K562 (cell line): ENCODE measurements around the gene KIF15. TPM values are rescaled to one million over a fixed set of nuclear protein-coding genes. Genes with fewer than 3 reads are reported as not detected.

Experiments
- NFATC3 ChIP-seq: fragments of 450-650 bp; IDR thresholded peaks from 2 replicates; pipeline ENCODE4 v1.6.1; 2017; ENCODE audit warnings: mild to moderate bottlenecking
- ZNF586 ChIP-seq: fragments of 450-650 bp; formaldehyde crosslinking; conservative IDR thresholded peaks from 2 replicates; pipeline ENCODE4 v1.4.0; 2020; ENCODE audit warnings: mild to moderate bottlenecking, moderate library complexity
- polyA plus RNA-seq, 8 experiments: library from polyadenylated mRNA; depleted of rRNA in 4 of 8; stranded (reverse) in 5 of 8; unstranded in 3 of 8; fragments of >200 nt; fragmentation: Nextera tagmentation in 2 of 8; fragmentation: Illumina TruSeq in 1 of 8; extraction: Ambion mirVana in 2 of 8; extraction: Trizol in 1 of 8; gene quantifications; 2 replicates each; pipeline versions ENCODE4 v1.2.1 to v1.2.3, GENCODE V29; 2011 to 2014; ENCODE audit warnings: inconsistent platforms in 1 of 8, missing spikeins in 1 of 8
- total RNA-seq, 7 experiments: library from RNA; depleted of rRNA in 6 of 7; stranded (reverse); fragments of >200 nt in 6 of 7; fragmentation: Illumina TruSeq in 2 of 7; extraction: Trizol in 2 of 7; gene quantifications; 2 replicates each; pipeline versions ENCODE4 v1.2.1 to v1.2.3, GENCODE V29; 2011 to 2021; ENCODE audit warnings: low replicate concordance in 1 of 7
- TF ChIP-seq, protein P1 (sequence below), 2 experiments: fragments of 450-650 bp; IDR thresholded peaks; 2 replicates each; pipeline ENCODE4 v1.6.1; 2016; ENCODE audit warnings: mild to moderate bottlenecking in 2 of 2, borderline replicate concordance in 1 of 2, low read depth in 1 of 2, moderate library complexity in 1 of 2
- TF ChIP-seq, protein P2 (sequence below): fragments of 250-450 bp; sonication (Bioruptor Pico); IDR thresholded peaks from 2 replicates; pipeline ENCODE4 v1.5.1; 2021; ENCODE audit warnings: mild to moderate bottlenecking
- TF ChIP-seq, protein P3 (sequence below): fragments of 450-650 bp; IDR thresholded peaks from 2 replicates; pipeline ENCODE4 v1.6.1; 2016; ENCODE audit warnings: missing biosample characterization, missing genetic modification characterization

The KIF15 gene
- total and polyA plus RNA-seq, 9 of the 15 experiments (the other 6 are each of a cell fraction or from before 2014, with no cell fraction given), result 9.0 to 45.9 (median 26.0) TPM

DNA sequence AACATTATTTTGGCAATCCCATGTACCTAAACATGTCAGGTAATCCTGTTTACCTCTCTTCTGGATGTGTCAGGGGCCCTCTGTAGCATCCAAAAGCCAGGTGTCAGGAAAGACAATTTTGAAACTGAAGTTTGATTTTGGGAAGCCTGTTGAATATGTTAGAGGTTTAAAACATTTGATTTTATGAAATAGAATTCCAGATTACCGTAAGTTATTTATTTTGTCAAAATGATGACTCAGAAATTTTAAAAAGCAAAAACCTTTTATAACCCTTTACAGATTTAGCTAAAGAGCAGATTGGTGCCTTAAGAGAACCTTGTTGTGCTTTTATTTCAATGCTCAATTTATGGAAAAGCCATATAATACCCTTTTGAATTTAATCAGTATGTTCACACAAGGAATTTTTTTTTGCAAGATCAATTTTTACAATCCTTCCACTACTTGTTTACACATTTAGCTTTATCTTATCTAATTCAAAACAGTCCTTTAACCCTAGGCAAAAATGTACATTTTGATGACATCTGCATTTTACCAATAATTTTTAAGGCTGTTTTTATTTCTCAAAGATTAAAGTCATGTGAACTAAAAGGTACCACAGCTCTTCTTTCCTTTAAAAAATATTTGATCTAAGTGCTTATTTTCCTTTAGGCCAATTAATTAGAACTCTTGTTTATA lies 10.0 kb downstream of the KIF15 start (continued):
- TF ChIP-seq, protein P1, sequence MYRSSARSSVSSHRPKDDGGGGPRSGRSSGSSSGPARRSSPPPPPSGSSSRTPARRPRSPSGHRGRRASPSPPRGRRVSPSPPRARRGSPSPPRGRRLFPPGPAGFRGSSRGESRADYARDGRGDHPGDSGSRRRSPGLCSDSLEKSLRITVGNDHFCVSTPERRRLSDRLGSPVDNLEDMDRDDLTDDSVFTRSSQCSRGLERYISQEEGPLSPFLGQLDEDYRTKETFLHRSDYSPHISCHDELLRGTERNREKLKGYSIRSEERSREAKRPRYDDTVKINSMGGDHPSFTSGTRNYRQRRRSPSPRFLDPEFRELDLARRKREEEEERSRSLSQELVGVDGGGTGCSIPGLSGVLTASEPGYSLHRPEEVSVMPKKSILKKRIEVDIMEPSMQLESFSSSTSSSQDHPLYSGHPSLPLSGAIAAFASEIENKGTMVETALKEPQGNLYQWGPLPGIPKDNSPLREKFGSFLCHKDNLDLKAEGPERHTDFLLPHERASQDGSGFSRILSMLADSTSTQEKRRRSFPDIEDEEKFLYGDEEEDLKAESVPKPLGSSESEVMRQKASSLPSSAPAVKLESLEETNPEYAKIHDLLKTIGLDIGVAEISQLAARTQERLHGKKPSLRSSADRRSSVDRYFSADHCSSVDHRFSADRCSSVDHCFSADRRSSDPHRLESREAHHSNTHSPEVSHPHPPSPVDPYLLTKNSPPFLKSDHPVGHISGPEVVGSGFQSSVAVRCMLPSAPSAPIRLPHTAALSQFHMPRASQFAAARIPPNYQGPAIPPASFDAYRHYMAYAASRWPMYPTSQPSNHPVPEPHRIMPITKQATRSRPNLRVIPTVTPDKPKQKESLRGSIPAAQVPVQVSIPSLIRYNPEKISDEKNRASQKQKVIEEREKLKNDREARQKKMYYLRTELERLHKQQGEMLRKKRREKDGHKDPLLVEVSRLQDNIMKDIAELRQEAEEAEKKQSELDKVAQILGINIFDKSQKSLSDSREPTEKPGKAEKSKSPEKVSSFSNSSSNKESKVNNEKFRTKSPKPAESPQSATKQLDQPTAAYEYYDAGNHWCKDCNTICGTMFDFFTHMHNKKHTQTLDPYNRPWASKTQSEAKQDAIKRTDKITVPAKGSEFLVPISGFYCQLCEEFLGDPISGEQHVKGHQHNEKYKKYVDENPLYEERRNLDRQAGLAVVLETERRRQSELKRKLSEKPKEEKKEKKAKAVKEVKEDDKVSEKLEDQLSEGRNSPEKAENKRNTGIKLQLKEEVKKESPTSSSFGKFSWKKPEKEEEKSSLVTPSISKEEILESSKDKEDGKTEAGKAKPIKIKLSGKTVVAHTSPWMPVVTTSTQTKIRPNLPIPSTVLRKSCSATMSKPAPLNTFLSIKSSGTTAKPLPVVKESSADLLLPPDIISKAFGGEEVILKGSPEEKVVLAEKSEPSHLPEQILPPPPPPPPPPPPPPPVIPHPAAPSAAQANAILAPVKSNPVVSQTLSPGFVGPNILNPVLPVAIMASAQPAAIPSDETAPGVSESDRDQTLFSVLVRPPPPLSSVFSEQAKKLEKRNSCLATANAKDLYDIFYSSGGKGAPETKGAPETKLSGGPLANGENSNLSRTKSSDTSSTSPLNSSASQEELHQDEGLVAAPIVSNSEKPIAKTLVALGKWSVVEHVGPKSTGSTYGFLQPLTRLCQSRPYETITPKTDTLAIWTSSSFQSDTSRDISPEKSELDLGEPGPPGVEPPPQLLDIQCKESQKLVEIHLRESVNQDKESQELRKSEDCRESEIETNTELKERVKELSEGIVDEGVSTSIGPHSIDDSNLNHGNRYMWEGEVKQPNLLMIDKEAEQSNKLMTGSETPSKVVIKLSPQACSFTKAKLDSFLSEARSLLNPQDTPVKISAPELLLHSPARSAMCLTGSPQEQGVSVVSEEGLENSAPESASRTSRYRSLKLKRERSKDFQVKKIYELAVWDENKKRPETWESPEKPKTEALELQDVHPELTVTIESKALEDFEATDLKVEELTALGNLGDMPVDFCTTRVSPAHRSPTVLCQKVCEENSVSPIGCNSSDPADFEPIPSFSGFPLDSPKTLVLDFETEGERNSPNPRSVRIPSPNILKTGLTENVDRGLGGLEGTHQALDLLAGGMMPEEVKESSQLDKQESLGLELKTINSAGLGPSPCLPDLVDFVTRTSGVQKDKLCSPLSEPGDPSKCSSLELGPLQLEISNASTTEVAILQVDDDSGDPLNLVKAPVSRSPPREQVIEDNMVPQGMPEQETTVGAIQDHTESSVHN (IDR thresholded peaks at IDR 0.05; ENCODE audit: borderline replicate concordance in 1 of 2, low read depth in 1 of 2), result no peak
- TF ChIP-seq, protein P2, sequence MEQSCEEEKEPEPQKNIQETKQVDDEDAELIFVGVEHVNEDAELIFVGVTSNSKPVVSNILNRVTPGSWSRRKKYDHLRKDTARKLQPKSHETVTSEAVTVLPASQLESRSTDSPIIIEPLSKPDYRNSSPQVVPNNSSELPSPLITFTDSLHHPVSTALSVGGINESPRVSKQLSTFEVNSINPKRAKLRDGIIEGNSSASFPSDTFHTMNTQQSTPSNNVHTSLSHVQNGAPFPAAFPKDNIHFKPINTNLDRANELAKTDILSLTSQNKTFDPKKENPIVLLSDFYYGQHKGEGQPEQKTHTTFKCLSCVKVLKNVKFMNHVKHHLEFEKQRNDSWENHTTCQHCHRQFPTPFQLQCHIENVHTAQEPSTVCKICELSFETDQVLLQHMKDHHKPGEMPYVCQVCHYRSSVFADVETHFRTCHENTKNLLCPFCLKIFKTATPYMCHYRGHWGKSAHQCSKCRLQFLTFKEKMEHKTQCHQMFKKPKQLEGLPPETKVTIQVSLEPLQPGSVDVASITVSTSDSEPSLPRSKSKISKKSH (CRISPR knock-in tag), result 0 out of 2 replicates have a peak, but pooled peaks have one; percentile 69
- TF ChIP-seq, protein P3, sequence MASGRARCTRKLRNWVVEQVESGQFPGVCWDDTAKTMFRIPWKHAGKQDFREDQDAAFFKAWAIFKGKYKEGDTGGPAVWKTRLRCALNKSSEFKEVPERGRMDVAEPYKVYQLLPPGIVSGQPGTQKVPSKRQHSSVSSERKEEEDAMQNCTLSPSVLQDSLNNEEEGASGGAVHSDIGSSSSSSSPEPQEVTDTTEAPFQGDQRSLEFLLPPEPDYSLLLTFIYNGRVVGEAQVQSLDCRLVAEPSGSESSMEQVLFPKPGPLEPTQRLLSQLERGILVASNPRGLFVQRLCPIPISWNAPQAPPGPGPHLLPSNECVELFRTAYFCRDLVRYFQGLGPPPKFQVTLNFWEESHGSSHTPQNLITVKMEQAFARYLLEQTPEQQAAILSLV (tag), result no peak
- TF ChIP-seq NFATC3 (no peak), ZNF586 (no peak)
